ENCODE results near the gene PDCD6IP. TPM values are rescaled to one million over a fixed set of nuclear protein-coding genes. Genes with fewer than 3 reads are reported as not detected.

Gene PDCD6IP
- polyA plus RNA-seq, 1 experiment, result 164 TPM

- ChIA-PET POLR2A (no interaction called here), CTCF (no interaction called here)
- TF ChIP-seq CTCF (IDR thresholded peaks at IDR 0.05; ENCODE audit: insufficient read depth, low read depth, low read length), result no peak
- DNase-seq (ENCODE audit: low read depth), result no peak
- H3K4me3 ChIP-seq (ENCODE audit: low read depth, low read length), result no peak overlapping the region
- H3K27me3 ChIP-seq (ENCODE audit: control insufficient read depth, insufficient read depth, low read length), result no peaks in the 10 kb centered on the region
- H3K36me3 ChIP-seq (ENCODE audit: control insufficient read depth, insufficient read depth, low read length), result no peaks in the 10 kb centered on the region
Measured at GRCh38 chr3:33908250-33908851, 109.9 kb downstream of the PDCD6IP start.

- no peaks in the 10 kb centered on the region for H3K27me3 ChIP-seq (ENCODE audit: control insufficient read depth, insufficient read depth, low read length)
- no peaks in the 10 kb centered on the region for H3K36me3 ChIP-seq (ENCODE audit: control insufficient read depth, insufficient read depth, low read length)
- no peak for TF ChIP-seq CTCF (IDR thresholded peaks at IDR 0.05; ENCODE audit: insufficient read depth, low read depth, low read length)
- POLR2A ChIA-PET, result interaction anchor here (0.7 kb wide), 1 partner anchor 19 kb away, joined by 3 read pairs; no protein-coding TSS in a partner anchor
- no peak overlapping the region for H3K4me3 ChIP-seq (ENCODE audit: low read depth, low read length)
- no peak for DNase-seq (ENCODE audit: low read depth)
- CTCF ChIA-PET, result interaction anchor here (0.8 kb wide), 1 partner anchor 26 kb away, joined by 3 read pairs; no protein-coding TSS in a partner anchor
Measured at GRCh38 chr3:33909547-33909946, 111.1 kb downstream of the PDCD6IP start.

GRCh38 chr3:33910031-33910430, 111.6 kb downstream of the PDCD6IP start:
- Histone ChIP-seq H3K36me3 (ENCODE audit: control insufficient read depth, insufficient read depth, low read length) (no peaks in the 10 kb centered on the region), H3K4me3 (ENCODE audit: low read depth, low read length) (no peak overlapping the region), H3K27me3 (ENCODE audit: control insufficient read depth, insufficient read depth, low read length) (no peaks in the 10 kb centered on the region)
- no peak for DNase-seq (ENCODE audit: low read depth)
- POLR2A ChIA-PET, result interaction anchor here (0.7 kb wide), 1 partner anchor 18 kb away, joined by 3 read pairs; no protein-coding TSS in a partner anchor
- CTCF ChIA-PET, result no interaction called here
- TF ChIP-seq CTCF (IDR thresholded peaks at IDR 0.05; ENCODE audit: insufficient read depth, low read depth, low read length), result no peak

GRCh38 chr3:33911525-33912322, 113.3 kb downstream of the PDCD6IP start:
- POLR2A ChIA-PET, result no interaction called here
- CTCF ChIA-PET, result interaction anchor here (1.1 kb wide), 1 partner anchor 29 kb away, joined by 3 read pairs; no protein-coding TSS in a partner anchor
- no peak for TF ChIP-seq CTCF (IDR thresholded peaks at IDR 0.05; ENCODE audit: insufficient read depth, low read depth, low read length)
- H3K4me3 ChIP-seq (ENCODE audit: low read depth, low read length), result no peak overlapping the region
- peak; percentile 6 for DNase-seq (ENCODE audit: low read depth)
- H3K27me3 ChIP-seq (ENCODE audit: control insufficient read depth, insufficient read depth, low read length), result no peaks in the 10 kb centered on the region
- H3K36me3 ChIP-seq (ENCODE audit: control insufficient read depth, insufficient read depth, low read length), result no peaks in the 10 kb centered on the region

- ChIA-PET POLR2A (no interaction called here), CTCF (interaction anchor here (1.2 kb wide), 1 partner anchor 101 kb away, joined by 3 read pairs; no protein-coding TSS in a partner anchor)
- no peak overlapping the region for H3K4me3 ChIP-seq (ENCODE audit: low read depth, low read length)
- H3K27me3 ChIP-seq (ENCODE audit: control insufficient read depth, insufficient read depth, low read length), result no peaks in the 10 kb centered on the region
- no peaks in the 10 kb centered on the region for H3K36me3 ChIP-seq (ENCODE audit: control insufficient read depth, insufficient read depth, low read length)
- no peak for TF ChIP-seq CTCF (IDR thresholded peaks at IDR 0.05; ENCODE audit: insufficient read depth, low read depth, low read length)
- DNase-seq (ENCODE audit: low read depth), result no peak
Measured at GRCh38 chr3:33914212-33914611, 115.8 kb downstream of the PDCD6IP start.
